ENCODE results near the gene HMCES.

The HMCES gene

DNA sequence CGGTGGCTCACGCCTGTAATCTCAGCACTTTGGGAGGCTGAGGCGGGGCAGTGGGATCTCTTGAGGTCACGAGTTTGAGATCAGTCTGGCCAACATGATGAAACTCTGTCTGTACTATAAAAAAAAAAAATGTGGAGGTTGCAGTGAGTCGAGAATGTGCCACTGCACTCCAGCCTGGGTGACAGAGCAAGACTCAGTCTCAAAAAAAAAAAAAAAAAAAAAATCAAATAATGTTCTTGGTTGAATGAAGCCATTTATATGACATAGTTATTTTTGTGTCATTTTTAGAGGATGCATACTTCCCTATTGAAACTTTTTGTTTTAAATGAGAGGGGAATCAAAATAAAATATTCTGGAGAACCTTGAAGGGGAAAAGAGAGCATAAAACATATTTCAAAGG, 3.1 kb downstream of the HMCES start:
- no peaks in the 10 kb centered on the region for H3K9me3 ChIP-seq (ENCODE audit: severe bottlenecking)
- no peak overlapping the region for H3K27ac ChIP-seq
- no peaks in the 10 kb centered on the region for H3K27me3 ChIP-seq (ENCODE audit: insufficient read depth, low read depth, severe bottlenecking)
- H3K4me3 ChIP-seq (ENCODE audit: low read depth, low read length), result no peak overlapping the region
- TF ChIP-seq, protein P1, sequence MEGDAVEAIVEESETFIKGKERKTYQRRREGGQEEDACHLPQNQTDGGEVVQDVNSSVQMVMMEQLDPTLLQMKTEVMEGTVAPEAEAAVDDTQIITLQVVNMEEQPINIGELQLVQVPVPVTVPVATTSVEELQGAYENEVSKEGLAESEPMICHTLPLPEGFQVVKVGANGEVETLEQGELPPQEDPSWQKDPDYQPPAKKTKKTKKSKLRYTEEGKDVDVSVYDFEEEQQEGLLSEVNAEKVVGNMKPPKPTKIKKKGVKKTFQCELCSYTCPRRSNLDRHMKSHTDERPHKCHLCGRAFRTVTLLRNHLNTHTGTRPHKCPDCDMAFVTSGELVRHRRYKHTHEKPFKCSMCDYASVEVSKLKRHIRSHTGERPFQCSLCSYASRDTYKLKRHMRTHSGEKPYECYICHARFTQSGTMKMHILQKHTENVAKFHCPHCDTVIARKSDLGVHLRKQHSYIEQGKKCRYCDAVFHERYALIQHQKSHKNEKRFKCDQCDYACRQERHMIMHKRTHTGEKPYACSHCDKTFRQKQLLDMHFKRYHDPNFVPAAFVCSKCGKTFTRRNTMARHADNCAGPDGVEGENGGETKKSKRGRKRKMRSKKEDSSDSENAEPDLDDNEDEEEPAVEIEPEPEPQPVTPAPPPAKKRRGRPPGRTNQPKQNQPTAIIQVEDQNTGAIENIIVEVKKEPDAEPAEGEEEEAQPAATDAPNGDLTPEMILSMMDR (IDR thresholded peaks at IDR 0.05; ENCODE audit: low read depth, low read length), result no peak
- DNase-seq, result no peak
- peaks cover 20% of the 10 kb centered on the region for H3K36me3 ChIP-seq

DNA sequence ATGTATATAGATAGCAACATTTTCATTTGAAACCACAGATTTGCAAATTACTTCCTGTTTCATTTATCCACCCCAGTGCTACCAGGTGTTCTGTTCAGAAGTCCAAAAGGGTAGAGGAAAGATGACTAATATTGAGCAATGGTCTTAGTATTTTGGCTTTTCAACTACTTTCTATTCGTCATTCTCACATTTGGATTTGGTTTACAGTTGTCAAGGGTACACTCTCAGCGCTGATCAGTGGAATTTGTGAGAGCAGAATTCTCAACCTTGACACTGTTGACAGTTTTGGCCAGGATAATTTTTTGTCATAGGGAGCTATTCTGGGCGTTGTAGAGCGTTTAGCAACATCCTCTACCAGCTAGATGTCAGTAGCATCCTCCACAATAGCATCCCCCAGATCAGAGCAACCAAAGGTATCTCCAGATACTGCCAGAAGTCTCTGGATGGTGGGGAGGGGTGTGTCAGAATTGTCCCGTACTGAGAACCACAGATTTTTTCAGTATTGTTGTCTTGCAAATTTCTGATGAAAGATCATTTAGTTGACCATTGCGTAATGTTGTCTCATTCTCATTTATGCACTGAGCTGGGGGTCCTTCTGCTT, 4.2 kb downstream of the HMCES start:
- no peak for DNase-seq
- TF ChIP-seq, protein P1 (IDR thresholded peaks at IDR 0.05; ENCODE audit: low read depth, low read length), result no peak
- H3K27me3 ChIP-seq (ENCODE audit: insufficient read depth, low read depth, severe bottlenecking), result no peaks in the 10 kb centered on the region
- no peak overlapping the region for H3K4me3 ChIP-seq (ENCODE audit: low read depth, low read length)
- no peak overlapping the region for H3K27ac ChIP-seq
- H3K9me3 ChIP-seq (ENCODE audit: severe bottlenecking), result no peaks in the 10 kb centered on the region
- H3K36me3 ChIP-seq, result peaks cover 10% of the 10 kb centered on the region

DNA sequence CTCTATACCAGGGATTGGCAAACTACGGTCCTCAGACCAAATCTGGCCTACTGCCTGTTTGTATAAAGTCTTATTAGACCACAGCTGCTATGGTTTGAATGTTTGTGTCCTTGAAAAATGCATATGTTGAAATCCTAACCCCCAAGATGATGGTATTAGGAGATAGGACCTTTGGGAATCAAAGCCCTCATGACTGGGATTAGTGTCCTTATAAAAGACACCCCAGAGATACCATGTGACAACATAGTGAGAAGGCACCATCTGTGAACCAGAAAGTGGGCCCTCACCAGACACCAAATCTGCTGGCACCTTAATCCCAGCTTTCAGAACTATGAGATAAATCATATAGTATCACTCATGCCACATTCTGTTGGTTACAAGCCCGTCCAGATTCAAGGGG, 7.4 kb downstream of the HMCES start:
- TF ChIP-seq, protein P1 (IDR thresholded peaks at IDR 0.05; ENCODE audit: low read depth, low read length), result no peak
- Histone ChIP-seq H3K27ac (peak overlapping the region; percentile 23; the same call in 1 of the 2 replicates), H3K27me3 (ENCODE audit: insufficient read depth, low read depth, severe bottlenecking) (no peaks in the 10 kb centered on the region), H3K36me3 (peaks cover 27% of the 10 kb centered on the region), H3K4me3 (ENCODE audit: low read depth, low read length) (no peak overlapping the region), H3K9me3 (ENCODE audit: severe bottlenecking) (no peaks in the 10 kb centered on the region)
- DNase-seq, result peak; percentile 35

DNA sequence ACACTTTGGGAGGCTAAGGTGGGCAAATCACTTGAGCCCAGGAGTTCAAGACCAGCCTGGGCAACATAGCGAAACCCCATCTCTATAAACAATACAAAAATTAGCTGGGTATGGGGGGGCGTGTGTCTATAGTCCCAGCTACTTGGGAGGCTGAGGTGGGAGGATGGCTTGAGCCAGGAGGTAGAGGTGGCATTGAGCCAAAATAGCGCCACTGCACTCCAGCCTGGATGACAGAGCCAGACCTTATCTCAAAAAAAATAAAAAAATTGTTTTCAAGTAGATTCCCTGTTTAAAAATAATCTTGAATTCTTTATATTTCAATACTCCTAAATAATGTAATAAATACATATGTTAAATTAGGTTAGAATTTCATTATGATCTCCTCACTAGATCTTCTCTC, 9.8 kb downstream of the HMCES start:
- no peaks in the 10 kb centered on the region for H3K9me3 ChIP-seq (ENCODE audit: severe bottlenecking)
- no peak for DNase-seq
- peaks cover 38% of the 10 kb centered on the region for H3K36me3 ChIP-seq
- H3K27ac ChIP-seq, result no peak overlapping the region
- H3K27me3 ChIP-seq (ENCODE audit: insufficient read depth, low read depth, severe bottlenecking), result no peaks in the 10 kb centered on the region
- TF ChIP-seq, protein P1 (IDR thresholded peaks at IDR 0.05; ENCODE audit: low read depth, low read length), result no peak
- no peak overlapping the region for H3K4me3 ChIP-seq (ENCODE audit: low read depth, low read length)

DNA sequence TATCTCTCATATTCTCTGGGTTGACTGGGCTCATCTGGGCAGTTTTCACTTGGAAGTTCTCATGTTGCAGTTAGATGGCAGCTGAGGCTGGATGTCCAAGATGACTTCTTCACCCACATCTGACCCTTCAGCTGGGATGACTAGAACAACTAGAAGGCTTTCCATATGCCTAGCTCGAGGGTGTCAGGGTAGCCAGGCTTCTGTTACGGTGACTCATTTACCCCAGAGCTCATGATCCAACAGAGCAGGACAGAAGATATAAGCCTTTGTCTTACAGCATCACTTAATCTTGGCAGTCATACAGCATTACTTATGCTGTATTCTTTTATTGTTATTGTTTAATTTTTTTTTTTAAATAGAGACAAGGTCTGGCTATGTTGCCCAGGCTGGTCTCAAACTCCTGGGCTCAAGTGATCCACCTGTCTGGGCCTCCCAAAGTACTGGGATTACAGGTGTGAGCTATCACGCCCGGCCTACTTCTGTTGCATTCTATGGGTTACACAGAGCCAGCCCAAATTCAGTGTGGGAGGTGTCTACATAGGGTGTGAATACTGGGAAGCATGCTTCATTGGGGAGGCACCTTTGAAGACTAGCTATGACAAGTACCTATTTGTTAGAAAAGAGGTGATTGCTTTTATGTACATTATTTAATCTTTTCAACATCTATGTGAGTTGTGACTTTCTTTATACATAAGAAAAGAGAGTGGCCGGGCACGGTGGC, 10.7 kb downstream of the HMCES start:
- Histone ChIP-seq H3K27ac (no peak overlapping the region), H3K9me3 (ENCODE audit: severe bottlenecking) (no peaks in the 10 kb centered on the region), H3K4me3 (ENCODE audit: low read depth, low read length) (no peak overlapping the region), H3K27me3 (ENCODE audit: insufficient read depth, low read depth, severe bottlenecking) (no peaks in the 10 kb centered on the region), H3K36me3 (peaks cover 46% of the 10 kb centered on the region)
- TF ChIP-seq, protein P1 (IDR thresholded peaks at IDR 0.05; ENCODE audit: low read depth, low read length), result no peak
- DNase-seq, result no peak
